ENCODE data around the gene ASXL1.

DNA sequence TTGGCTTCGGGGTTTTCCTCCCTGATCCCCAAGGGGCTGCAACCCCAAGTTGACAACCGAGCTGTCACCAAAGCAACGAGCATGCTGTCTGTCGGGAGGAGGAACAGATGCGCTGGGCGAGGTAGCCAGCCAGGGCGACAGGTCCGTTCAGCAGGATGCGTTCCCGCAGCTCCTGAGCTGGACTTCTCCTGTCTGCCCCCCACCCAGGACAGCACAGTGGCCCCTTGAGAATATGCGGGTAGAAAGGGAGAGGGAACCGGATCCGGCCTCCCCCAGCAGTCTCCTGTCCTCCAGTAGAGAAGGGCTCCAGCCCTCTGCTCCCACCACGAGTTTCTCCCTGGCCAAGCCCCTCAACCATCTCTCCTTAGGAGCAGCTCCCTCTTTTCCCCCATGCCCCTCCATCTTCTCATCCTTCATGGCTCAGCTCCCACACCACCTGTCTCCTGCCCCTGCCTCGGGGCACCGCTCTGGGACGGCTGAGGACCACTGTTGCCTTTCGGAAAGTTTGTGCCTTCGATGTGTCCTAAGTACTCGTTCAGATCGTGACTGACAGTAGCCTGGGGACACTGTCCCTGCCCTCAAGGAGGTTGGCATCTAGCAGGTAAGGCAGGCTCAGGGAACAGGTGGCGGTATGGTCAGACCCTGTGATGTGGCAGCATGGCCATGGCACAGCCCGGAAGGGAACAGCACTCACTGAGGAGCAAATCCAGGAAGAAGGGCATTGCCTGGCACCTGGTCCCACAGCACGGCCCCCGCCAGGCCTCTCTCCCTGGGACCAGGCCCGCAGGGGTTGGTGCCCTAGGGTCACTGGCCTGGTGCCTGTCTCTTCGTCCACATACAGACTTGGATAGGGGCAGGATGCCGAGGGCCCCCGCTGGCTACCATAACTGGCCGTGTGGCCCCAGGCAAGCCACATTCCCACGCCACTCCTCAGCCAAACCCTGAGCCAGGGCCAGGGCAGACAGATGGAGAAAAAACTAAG is 96.3 kb downstream of the ASXL1 start:
- TF ChIP-seq, protein P1, sequence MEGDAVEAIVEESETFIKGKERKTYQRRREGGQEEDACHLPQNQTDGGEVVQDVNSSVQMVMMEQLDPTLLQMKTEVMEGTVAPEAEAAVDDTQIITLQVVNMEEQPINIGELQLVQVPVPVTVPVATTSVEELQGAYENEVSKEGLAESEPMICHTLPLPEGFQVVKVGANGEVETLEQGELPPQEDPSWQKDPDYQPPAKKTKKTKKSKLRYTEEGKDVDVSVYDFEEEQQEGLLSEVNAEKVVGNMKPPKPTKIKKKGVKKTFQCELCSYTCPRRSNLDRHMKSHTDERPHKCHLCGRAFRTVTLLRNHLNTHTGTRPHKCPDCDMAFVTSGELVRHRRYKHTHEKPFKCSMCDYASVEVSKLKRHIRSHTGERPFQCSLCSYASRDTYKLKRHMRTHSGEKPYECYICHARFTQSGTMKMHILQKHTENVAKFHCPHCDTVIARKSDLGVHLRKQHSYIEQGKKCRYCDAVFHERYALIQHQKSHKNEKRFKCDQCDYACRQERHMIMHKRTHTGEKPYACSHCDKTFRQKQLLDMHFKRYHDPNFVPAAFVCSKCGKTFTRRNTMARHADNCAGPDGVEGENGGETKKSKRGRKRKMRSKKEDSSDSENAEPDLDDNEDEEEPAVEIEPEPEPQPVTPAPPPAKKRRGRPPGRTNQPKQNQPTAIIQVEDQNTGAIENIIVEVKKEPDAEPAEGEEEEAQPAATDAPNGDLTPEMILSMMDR (IDR thresholded peaks at IDR 0.05), result no peak
- no peak for TF ChIP-seq EP300 (IDR thresholded peaks at IDR 0.05)
- TF ChIP-seq POLR2AphosphoS5 (IDR thresholded peaks at IDR 0.05), result no peak
- TF ChIP-seq POLR2A (IDR thresholded peaks at IDR 0.05), result no peak

Data from gastroesophageal sphincter (tissue), 3 donors.